OCI-LY7 (cell line): ENCODE results near the gene ATL2.

Experiments
- EZH2phosphoT487 ChIP-seq: fragments of 200-600 bp; sonication (generic); IDR thresholded peaks from 2 replicates; pipeline ENCODE4 v1.6.1; 2018; ENCODE audit warnings: low read depth, borderline replicate concordance, mild to moderate bottlenecking, mixed run types, antibody characterized with exemption, low read length, moderate library complexity, mixed read lengths
- TF ChIP-seq, protein P1 (sequence below): fragments of 200-600 bp; sonication (generic); conservative IDR thresholded peaks from 2 replicates; pipeline ENCODE4 v1.5.1; 2014; ENCODE audit warnings: mild to moderate bottlenecking, antibody characterized with exemption, low read length, moderate library complexity, mixed read lengths

DNA sequence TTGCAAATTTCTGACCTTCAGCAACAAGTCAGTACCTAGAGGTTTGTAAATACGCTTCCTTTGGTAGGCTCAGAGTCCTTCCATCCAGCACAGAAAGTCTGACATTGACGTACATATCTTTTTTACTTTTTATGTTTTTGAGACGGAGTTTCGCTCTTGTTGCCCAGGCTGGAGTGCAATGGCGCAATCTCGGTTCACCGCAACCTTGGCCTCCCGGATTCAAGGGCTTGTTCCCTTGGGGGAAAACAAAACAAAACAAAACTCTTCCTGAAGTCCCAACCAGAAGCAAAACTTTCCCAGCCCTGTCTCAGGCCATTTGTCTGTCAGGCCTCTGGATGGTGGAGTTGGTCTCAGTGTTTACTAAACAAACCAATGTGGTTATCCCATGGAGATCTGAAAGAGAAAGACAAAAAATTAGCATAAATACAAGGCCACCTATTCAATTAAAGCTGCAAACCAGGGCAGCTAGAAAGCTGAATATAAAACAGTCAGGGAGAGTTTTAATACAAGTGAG, 29.6 kb upstream of the ATL2 start:
- TF ChIP-seq, protein P1, sequence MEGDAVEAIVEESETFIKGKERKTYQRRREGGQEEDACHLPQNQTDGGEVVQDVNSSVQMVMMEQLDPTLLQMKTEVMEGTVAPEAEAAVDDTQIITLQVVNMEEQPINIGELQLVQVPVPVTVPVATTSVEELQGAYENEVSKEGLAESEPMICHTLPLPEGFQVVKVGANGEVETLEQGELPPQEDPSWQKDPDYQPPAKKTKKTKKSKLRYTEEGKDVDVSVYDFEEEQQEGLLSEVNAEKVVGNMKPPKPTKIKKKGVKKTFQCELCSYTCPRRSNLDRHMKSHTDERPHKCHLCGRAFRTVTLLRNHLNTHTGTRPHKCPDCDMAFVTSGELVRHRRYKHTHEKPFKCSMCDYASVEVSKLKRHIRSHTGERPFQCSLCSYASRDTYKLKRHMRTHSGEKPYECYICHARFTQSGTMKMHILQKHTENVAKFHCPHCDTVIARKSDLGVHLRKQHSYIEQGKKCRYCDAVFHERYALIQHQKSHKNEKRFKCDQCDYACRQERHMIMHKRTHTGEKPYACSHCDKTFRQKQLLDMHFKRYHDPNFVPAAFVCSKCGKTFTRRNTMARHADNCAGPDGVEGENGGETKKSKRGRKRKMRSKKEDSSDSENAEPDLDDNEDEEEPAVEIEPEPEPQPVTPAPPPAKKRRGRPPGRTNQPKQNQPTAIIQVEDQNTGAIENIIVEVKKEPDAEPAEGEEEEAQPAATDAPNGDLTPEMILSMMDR = no peak
- no peak for TF ChIP-seq EZH2phosphoT487
